SU-DHL-6 (cell line): ENCODE measurements around the gene PKDREJ.

Experiments
- H2AFZ ChIP-seq: fragments of 200-600 bp; sonication (generic); 2 replicates; pipeline ENCODE4 v1.6.1; 2014; ENCODE audit warnings: low read depth, mild to moderate bottlenecking, moderate library complexity, mixed read lengths, antibody characterized with exemption, low read length; ENCODE audit not compliant: severe bottlenecking
- H3F3A ChIP-seq: fragments of 200-600 bp; shearing (Covaris generic); 2 replicates; pipeline ENCODE4 v1.6.0; 2016; ENCODE audit warnings: antibody characterized with exemption, mild to moderate bottlenecking; ENCODE audit not compliant: insufficient read depth
- H3K27ac ChIP-seq: fragments of 200-600 bp; sonication (generic); 2 replicates; pipeline ENCODE4 v1.5.1; 2016; ENCODE audit warnings: low read depth, mild to moderate bottlenecking, low read length, moderate library complexity, mixed read lengths
- H3K27me3 ChIP-seq: fragments of 200-600 bp; sonication (generic), shearing (Covaris generic); 2 replicates; pipeline ENCODE4 v1.6.0; 2014; ENCODE audit warnings: mild to moderate bottlenecking, low read length
- H3K36me3 ChIP-seq: fragments of 200-600 bp; sonication (generic); 2 replicates; pipeline ENCODE4 v1.6.1; 2014; ENCODE audit warnings: mild to moderate bottlenecking, low read length, mixed read lengths
- H3K4me2 ChIP-seq: fragments of 300-600, 200-600 bp; shearing (Covaris generic), sonication (generic); 2 replicates; pipeline ENCODE4 v1.6.0; 2014; ENCODE audit warnings: low read length, low read depth, mild to moderate bottlenecking; ENCODE audit not compliant: poor library complexity, severe bottlenecking
- H3K4me3 ChIP-seq: fragments of 200-600 bp; sonication (generic); 2 replicates; pipeline ENCODE4 v1.5.1; 2014; ENCODE audit warnings: antibody characterized with exemption, low read length, mild to moderate bottlenecking, mixed read lengths; ENCODE audit not compliant: insufficient read depth, poor library complexity, severe bottlenecking
- H3K79me2 ChIP-seq: fragments of 200-600 bp; sonication (generic); 2 replicates; pipeline ENCODE4 v1.6.1; 2014; ENCODE audit warnings: mild to moderate bottlenecking, low read length, moderate library complexity; ENCODE audit not compliant: insufficient read depth
- H3K9ac ChIP-seq: fragments of 200-600 bp; sonication (generic); 2 replicates; pipeline ENCODE4 v1.7.0; 2014; ENCODE audit warnings: mild to moderate bottlenecking, low read length
- H3K9me2 ChIP-seq: fragments of 200-600 bp; sonication (generic); replicated peaks from 2 replicates; pipeline ENCODE4 v1.6.1; 2014; ENCODE audit warnings: low read length; ENCODE audit not compliant: insufficient read depth
- H3K9me3 ChIP-seq: fragments of 200-600 bp; sonication (generic); 2 replicates; pipeline ENCODE4 v1.6.1; 2014; ENCODE audit warnings: low read length, mixed read lengths; ENCODE audit not compliant: insufficient read depth
- H4K20me1 ChIP-seq: fragments of 200-600 bp; sonication (generic); 2 replicates; pipeline ENCODE4 v1.6.1; 2014; ENCODE audit warnings: low read depth, mild to moderate bottlenecking, antibody characterized with exemption, low read length, moderate library complexity, mixed read lengths
- CTCF ChIP-seq: fragments of 200-600 bp; sonication (generic); IDR thresholded peaks from one replicate; pipeline ENCODE4 v1.5.1; 2017; ENCODE audit warnings: antibody characterized with exemption, mild to moderate bottlenecking, low read length, moderate library complexity; ENCODE audit not compliant: insufficient read depth, poor library complexity, severe bottlenecking
- EZH2phosphoT487 ChIP-seq: fragments of 200-600 bp; sonication (generic), shearing (Covaris generic); conservative IDR thresholded peaks from 2 replicates; pipeline ENCODE4 v1.6.1; 2018; ENCODE audit warnings: mild to moderate bottlenecking, antibody characterized with exemption, low read length, moderate library complexity, mixed read lengths

PKDREJ gene

GRCh38 chr22:46220921-46221320 is 42.2 kb downstream of the PKDREJ start:
- no peaks in the 10 kb centered on the region for H3K27me3 ChIP-seq
- no peaks in the 10 kb centered on the region for H3K36me3 ChIP-seq
- no peaks in the 10 kb centered on the region for H3F3A ChIP-seq
- no peak overlapping the region for H3K27ac ChIP-seq
- no peaks in the 10 kb centered on the region for H3K79me2 ChIP-seq
- H3K9ac ChIP-seq, result no peak overlapping the region
- H3K4me3 ChIP-seq, result no peak overlapping the region
- H4K20me1 ChIP-seq, result no peaks in the 10 kb centered on the region
- no peak overlapping the region for H3K4me2 ChIP-seq
- no peaks in the 10 kb centered on the region for H3K9me3 ChIP-seq
- H2AFZ ChIP-seq, result no peak overlapping the region
- no peak for TF ChIP-seq EZH2phosphoT487
- no peak for TF ChIP-seq CTCF
- H3K9me2 ChIP-seq, result no peaks in the 10 kb centered on the region

- no peaks in the 10 kb centered on the region for H3K9me2 ChIP-seq
- no peaks in the 10 kb centered on the region for H3F3A ChIP-seq
- no peak overlapping the region for H2AFZ ChIP-seq
- H4K20me1 ChIP-seq, result no peaks in the 10 kb centered on the region
- no peak overlapping the region for H3K9ac ChIP-seq
- no peaks in the 10 kb centered on the region for H3K79me2 ChIP-seq
- no peak overlapping the region for H3K4me3 ChIP-seq
- no peaks in the 10 kb centered on the region for H3K27me3 ChIP-seq
- H3K9me3 ChIP-seq, result no peaks in the 10 kb centered on the region
- no peaks in the 10 kb centered on the region for H3K36me3 ChIP-seq
- TF ChIP-seq EZH2phosphoT487, result no peak
- no peak for TF ChIP-seq CTCF
- no peak overlapping the region for H3K4me2 ChIP-seq
- no peak overlapping the region for H3K27ac ChIP-seq
These were observed 43.5 kb downstream of the PKDREJ start for GRCh38 chr22:46219636-46220035.

- no peaks in the 10 kb centered on the region for H4K20me1 ChIP-seq
- H3K27me3 ChIP-seq, result no peaks in the 10 kb centered on the region
- H3K9me2 ChIP-seq, result no peaks in the 10 kb centered on the region
- H3K27ac ChIP-seq, result no peak overlapping the region
- no peaks in the 10 kb centered on the region for H3F3A ChIP-seq
- no peak overlapping the region for H2AFZ ChIP-seq
- no peaks in the 10 kb centered on the region for H3K79me2 ChIP-seq
- H3K36me3 ChIP-seq, result no peaks in the 10 kb centered on the region
- H3K4me2 ChIP-seq, result no peak overlapping the region
- H3K9ac ChIP-seq, result no peak overlapping the region
- H3K4me3 ChIP-seq, result no peak overlapping the region
- TF ChIP-seq EZH2phosphoT487 (no peak), CTCF (no peak)
- no peaks in the 10 kb centered on the region for H3K9me3 ChIP-seq
These were observed 48.5 kb downstream of the PKDREJ start for GRCh38 chr22:46214616-46215015.

GRCh38 chr22:46214149-46214548 is 49.0 kb downstream of the PKDREJ start:
- Histone ChIP-seq H4K20me1 (no peaks in the 10 kb centered on the region), H2AFZ (no peak overlapping the region)
- TF ChIP-seq CTCF (no peak), EZH2phosphoT487 (no peak)

More at GRCh38 chr22:46214149-46214548, 49.0 kb downstream of the PKDREJ start:
- H3K4me3 ChIP-seq, result no peak overlapping the region
- no peaks in the 10 kb centered on the region for H3K27me3 ChIP-seq
- no peak overlapping the region for H3K4me2 ChIP-seq
- H3K27ac ChIP-seq, result no peak overlapping the region
- H3F3A ChIP-seq, result no peaks in the 10 kb centered on the region
- H3K9ac ChIP-seq, result no peak overlapping the region
- no peaks in the 10 kb centered on the region for H3K9me2 ChIP-seq
- H3K9me3 ChIP-seq, result no peaks in the 10 kb centered on the region
- H3K36me3 ChIP-seq, result no peaks in the 10 kb centered on the region
- no peaks in the 10 kb centered on the region for H3K79me2 ChIP-seq
